GM12891 (cell line): Measurements from ENCODE around the gene ZNF792.

Experiments used
- PAX5 ChIP-seq: IDR thresholded peaks from 2 replicates; pipeline ENCODE4 v1.6.1; 2011; ENCODE audit warnings: low read length, moderate library complexity, mild to moderate bottlenecking; ENCODE audit not compliant: insufficient read depth, severe bottlenecking
- POLR2A ChIP-seq: IDR thresholded peaks from 2 replicates; pipeline ENCODE4 v1.6.1; 2011; ENCODE audit warnings: low read depth, low read length, control low read depth
- POLR2AphosphoS5 ChIP-seq: IDR thresholded peaks from 2 replicates; pipeline ENCODE4 v1.6.1; 2011; ENCODE audit warnings: low read depth, low read length, control low read depth
- SPI1 ChIP-seq: IDR thresholded peaks from 2 replicates; pipeline ENCODE4 v1.6.1; 2011; ENCODE audit warnings: low read depth, low read length, control low read depth
- TAF1 ChIP-seq: IDR thresholded peaks from 2 replicates; pipeline ENCODE4 v1.6.1; 2011; ENCODE audit warnings: low read depth, low read length, control low read depth

GRCh38 chr19:34983786-34984185, 19.8 kb upstream of the ZNF792 start:
- TF ChIP-seq POLR2AphosphoS5 = no peak
- no peak for TF ChIP-seq POLR2A
- no peak for TF ChIP-seq TAF1
- TF ChIP-seq PAX5 = no peak
- TF ChIP-seq SPI1 = no peak
